PC-9 (cell line): ENCODE results near the gene RBM14. TPM values are rescaled to one million over a fixed set of nuclear protein-coding genes. Genes with fewer than 3 reads are reported as not detected.

Source experiments
- BruUV-seq: library from RNA; stranded (reverse); fragments of 400-500 nt; replicated peaks from 2 replicates; lab custom pipeline; 2021; lab: Mats Ljungman, UMichigan
- CTCF ChIA-PET: fragments of 300-600 bp; sonication (Branson Sonifier 250); formaldehyde crosslinking; loops from one replicate; lab custom pipeline; 2022; ENCODE audit warnings: antibody characterized with exemption; lab: Charles Lee
- POLR2A ChIA-PET: fragments of 300-600 bp; sonication (Branson Sonifier 250); formaldehyde crosslinking; loops from one replicate; lab custom pipeline; 2022; ENCODE audit warnings: antibody characterized with exemption; ENCODE audit not compliant: unreplicated experiment; lab: Charles Lee
- DNase-seq, 2 experiments: peaks; one replicate each; pipeline versions ENCODE4 v3.0.0 to v3.0.0-alpha.2; 2015 to 2022; ENCODE audit warnings: mixed read lengths in 1 of 2
- H2AFZ ChIP-seq: fragments of 200-600 bp; sonication (generic); 2 replicates; pipeline ENCODE4 v1.8.1; 2017; ENCODE audit warnings: antibody characterized with exemption
- H3F3A ChIP-seq: fragments of 200-600 bp; sonication (generic); 2 replicates; pipeline ENCODE4 v1.8.1; 2017; ENCODE audit warnings: antibody characterized with exemption, mild to moderate bottlenecking, low read depth; ENCODE audit not compliant: insufficient read depth
- H3K27ac ChIP-seq: fragments of 200-600 bp; sonication (generic); 2 replicates; pipeline ENCODE4 v1.6.1; 2016; ENCODE audit warnings: mixed run types
- H3K27me3 ChIP-seq: fragments of 200-600 bp; sonication (generic); 2 replicates; pipeline ENCODE4 v1.6.1; 2016; ENCODE audit warnings: low read depth, mixed run types; ENCODE audit not compliant: insufficient read depth
- H3K36me3 ChIP-seq: fragments of 200-600 bp; sonication (generic); 2 replicates; pipeline ENCODE4 v1.6.1; 2016; ENCODE audit warnings: low read depth, mixed run types
- H3K4me1 ChIP-seq: fragments of 200-600 bp; sonication (generic); replicated peaks from 2 replicates; pipeline ENCODE4 v1.6.1; 2016; ENCODE audit warnings: mixed run types; ENCODE audit not compliant: insufficient read depth
- H3K4me2 ChIP-seq: fragments of 200-600 bp; sonication (generic); 2 replicates; pipeline ENCODE4 v1.6.1; 2017; ENCODE audit warnings: mixed run types
- H3K4me3 ChIP-seq: fragments of 200-600 bp; sonication (generic); 2 replicates; pipeline ENCODE4 v1.6.1; 2016; ENCODE audit warnings: mixed run types
- H3K79me2 ChIP-seq: fragments of 200-600 bp; sonication (generic); 2 replicates; pipeline ENCODE4 v1.6.1; 2017; ENCODE audit warnings: low read depth, mixed run types
- H3K9me2 ChIP-seq: fragments of 200-600 bp; sonication (generic); 2 replicates; pipeline ENCODE4 v1.8.1; 2017; ENCODE audit warnings: mild to moderate bottlenecking; ENCODE audit not compliant: insufficient read depth
- H3K9me3 ChIP-seq: fragments of 200-600 bp; sonication (generic); 2 replicates; pipeline ENCODE4 v1.8.1; 2016; ENCODE audit warnings: low read depth; ENCODE audit not compliant: insufficient read depth
- H4K20me1 ChIP-seq: fragments of 200-600 bp; sonication (generic); 2 replicates; pipeline ENCODE4 v1.8.1; 2017; ENCODE audit not compliant: insufficient read depth
- CTCF ChIP-seq: fragments of 200-600 bp; sonication (generic); conservative IDR thresholded peaks from 2 replicates; pipeline ENCODE4 v1.6.1; 2017; ENCODE audit warnings: mixed run types, antibody characterized with exemption, mild to moderate bottlenecking, moderate library complexity
- EZH2 ChIP-seq: fragments of 200-600 bp; sonication (generic); IDR thresholded peaks from 2 replicates; pipeline ENCODE4 v1.8.0; 2017; ENCODE audit warnings: antibody characterized with exemption, low read depth
- intact Hi-C: fragments of 100-400 bp; cut with micrococcal nuclease; formaldehyde crosslinking; loops from one replicate; pipeline ENCODE4 v1.10.0; 2022; ENCODE audit not compliant: unreplicated experiment
- total RNA-seq: library from RNA; stranded (reverse); gene quantifications from 2 replicates; pipeline ENCODE4 v1.2.3, GENCODE V29; 2021

The RBM14 gene
- total RNA-seq, 1 experiment from 2014 or later, result 108 TPM

DNA sequence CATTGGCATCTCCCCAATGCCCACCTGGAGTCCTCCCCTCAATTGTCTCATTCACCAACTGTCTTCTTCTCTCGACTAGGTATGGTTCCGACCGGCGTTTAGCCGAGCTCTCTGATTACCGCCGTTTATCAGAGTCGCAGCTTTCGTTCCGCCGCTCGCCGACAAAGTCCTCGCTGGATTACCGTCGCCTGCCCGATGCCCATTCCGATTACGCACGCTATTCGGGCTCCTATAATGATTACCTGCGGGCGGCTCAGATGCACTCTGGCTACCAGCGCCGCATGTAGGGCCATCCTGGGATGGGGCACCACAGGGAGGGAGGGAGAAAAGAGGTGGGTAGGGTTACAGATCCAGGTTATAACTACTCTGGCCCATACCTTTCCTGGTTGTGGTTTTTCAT, 10.0 kb downstream of the RBM14 start:
- Histone ChIP-seq H3K4me1 (no peaks in the 10 kb centered on the region; the same call in 1 of the 2 replicates), H3K4me3 (no peak overlapping the region), H3K36me3 (peaks cover 77% of the 10 kb centered on the region), H3K27ac (no peak overlapping the region), H3K79me2 (peaks cover 100% of the 10 kb centered on the region), H3K4me2 (no peak overlapping the region), H4K20me1 (peaks cover 94% of the 10 kb centered on the region), H2AFZ (no peak overlapping the region), H3K9me3 (no peaks in the 10 kb centered on the region), H3K27me3 (no peaks in the 10 kb centered on the region), H3K9me2 (no peaks in the 10 kb centered on the region), H3F3A (peaks cover 24% of the 10 kb centered on the region)
- ChIA-PET POLR2A (no interaction called here), CTCF (no interaction called here)
- no peak for TF ChIP-seq CTCF
- TF ChIP-seq EZH2, result no peak
- no TSS peak for BruUV-seq
- intact Hi-C loops, result no loop called here
- no peak for DNase-seq

GRCh38 chr11:66626926-66627325, 10.5 kb downstream of the RBM14 start:
- peaks cover 73% of the 10 kb centered on the region for H3K36me3 ChIP-seq
- H3F3A ChIP-seq, result peaks cover 28% of the 10 kb centered on the region
- no peak overlapping the region for H3K4me3 ChIP-seq
- BruUV-seq, result no TSS peak
- H4K20me1 ChIP-seq, result peaks cover 94% of the 10 kb centered on the region
- no peaks in the 10 kb centered on the region for H3K4me1 ChIP-seq
- no peak overlapping the region for H3K27ac ChIP-seq
- DNase-seq, result no peak
- POLR2A ChIA-PET, result no interaction called here
- no peaks in the 10 kb centered on the region for H3K9me3 ChIP-seq
- CTCF ChIA-PET, result no interaction called here
- H3K9me2 ChIP-seq, result no peaks in the 10 kb centered on the region
- intact Hi-C loops, result no loop called here
- H2AFZ ChIP-seq, result no peak overlapping the region
- H3K4me2 ChIP-seq, result no peak overlapping the region
- TF ChIP-seq CTCF (no peak), EZH2 (no peak)
- peaks cover 100% of the 10 kb centered on the region for H3K79me2 ChIP-seq
- no peaks in the 10 kb centered on the region for H3K27me3 ChIP-seq

- peaks cover 94% of the 10 kb centered on the region for H4K20me1 ChIP-seq
Observed at GRCh38 chr11:66628061-66628603, 11.7 kb downstream of the RBM14 start.

More at GRCh38 chr11:66628061-66628603, 11.7 kb downstream of the RBM14 start:
- Histone ChIP-seq H3K4me2 (no peak overlapping the region), H2AFZ (no peak overlapping the region), H3K79me2 (peaks cover 100% of the 10 kb centered on the region), H3K4me1 (no peaks in the 10 kb centered on the region), H3K9me2 (no peaks in the 10 kb centered on the region), H3F3A (peaks cover 25% of the 10 kb centered on the region), H3K4me3 (no peak overlapping the region), H3K27ac (no peak overlapping the region), H3K36me3 (peaks cover 62% of the 10 kb centered on the region), H3K27me3 (no peaks in the 10 kb centered on the region), H3K9me3 (no peaks in the 10 kb centered on the region)
- TF ChIP-seq CTCF (no peak), EZH2 (no peak)
- intact Hi-C loops, result no loop called here
- DNase-seq, result no peak
- CTCF ChIA-PET, result no interaction called here
- POLR2A ChIA-PET, result interaction anchor here (0.7 kb wide), 1 partner anchor 148 kb away, joined by 8 read pairs; the partner anchor contains the start of gene DPP3
- BruUV-seq, result no TSS peak
